Liver (tissue), 9 donors: ENCODE data around the gene ASMTL. TPM values are rescaled to one million over a fixed set of nuclear protein-coding genes. Genes with fewer than 3 reads are reported as not detected.

Experiments used
- DNase-seq: peaks from one replicate; pipeline ENCODE4 v3.0.0-alpha.2; 2017; ENCODE audit warnings: low spot score
- H3K27ac ChIP-seq, 2 donors: one replicate each; pipeline ENCODE4 v1.7.0; 2013; ENCODE audit warnings: inconsistent platforms in 2 of 2, low read length in 2 of 2, control low read depth in 1 of 2, low read depth in 1 of 2, mild to moderate bottlenecking in 1 of 2
- H3K27me3 ChIP-seq, 4 donors: one replicate each; pipeline versions ENCODE4 v1.6.1 to v1.7.0; 2013; ENCODE audit warnings: low read length in 3 of 4, inconsistent platforms in 1 of 4, mild to moderate bottlenecking in 1 of 4, moderate library complexity in 1 of 4; ENCODE audit not compliant: control insufficient read depth in 4 of 4, insufficient read depth in 4 of 4
- H3K36me3 ChIP-seq, 4 donors: one replicate each; pipeline versions ENCODE4 v1.6.1 to v1.7.0; 2013; ENCODE audit warnings: low read length in 3 of 4, mild to moderate bottlenecking in 3 of 4, low read depth in 1 of 4, moderate library complexity in 1 of 4; ENCODE audit not compliant: control insufficient read depth in 4 of 4, insufficient read depth in 3 of 4
- H3K4me1 ChIP-seq, 4 donors: one replicate each; pipeline versions ENCODE4 v1.6.1 to v1.7.0; 2013; ENCODE audit warnings: low read length in 3 of 4, mild to moderate bottlenecking in 3 of 4, moderate library complexity in 1 of 4; ENCODE audit not compliant: control insufficient read depth in 4 of 4, insufficient read depth in 4 of 4
- H3K4me3 ChIP-seq, 3 donors: one replicate each; pipeline versions ENCODE4 v1.6.1 to v1.7.0; 2013; ENCODE audit warnings: low read length in 3 of 3, control low read depth in 1 of 3, low read depth in 1 of 3, mild to moderate bottlenecking in 1 of 3
- H3K9ac ChIP-seq, 2 donors: one replicate each; pipeline ENCODE4 v1.7.0; 2013; ENCODE audit warnings: low read length in 2 of 2, mild to moderate bottlenecking in 2 of 2, moderate library complexity in 2 of 2, control low read depth in 1 of 2, low read depth in 1 of 2
- H3K9me3 ChIP-seq, 4 donors: one replicate each; pipeline versions ENCODE4 v1.6.1 to v1.7.0; 2013; ENCODE audit warnings: low read length in 3 of 4; ENCODE audit not compliant: control insufficient read depth in 4 of 4
- ATF3 ChIP-seq: IDR thresholded peaks from 2 replicates; pipeline ENCODE4 v1.6.1; 2016; ENCODE audit warnings: antibody characterized with exemption
- CTCF ChIP-seq: fragments of 150-350 bp; IDR thresholded peaks from 2 replicates; pipeline ENCODE4 v1.5.1; 2017; ENCODE audit warnings: improper control_type of control experiment, low read depth, low read length; ENCODE audit not compliant: missing input control
- EGR1 ChIP-seq, 2 donors: IDR thresholded peaks; 2 replicates each; pipeline ENCODE4 v1.6.1; 2016 to 2018; ENCODE audit warnings: antibody characterized with exemption in 2 of 2, low read depth in 2 of 2
- FOXA1 ChIP-seq: IDR thresholded peaks from 2 replicates; pipeline ENCODE4 v1.6.1; 2016; ENCODE audit warnings: antibody characterized with exemption
- FOXA2 ChIP-seq: IDR thresholded peaks from 2 replicates; pipeline ENCODE4 v1.6.1; 2016; ENCODE audit warnings: antibody characterized with exemption
- GABPA ChIP-seq, 2 donors: IDR thresholded peaks in 1 of 2; conservative IDR thresholded peaks in 1 of 2; 2 replicates each; pipeline ENCODE4 v1.6.1; 2016; ENCODE audit warnings: antibody characterized with exemption in 2 of 2, mild to moderate bottlenecking in 1 of 2, moderate library complexity in 1 of 2
- HNF4A ChIP-seq, 2 donors: conservative IDR thresholded peaks; 2 replicates each; pipeline ENCODE4 v1.6.1; 2016; ENCODE audit warnings: antibody characterized with exemption in 2 of 2, mild to moderate bottlenecking in 2 of 2
- HNF4G ChIP-seq: IDR thresholded peaks from 2 replicates; pipeline ENCODE4 v1.6.1; 2016; ENCODE audit warnings: antibody characterized with exemption
- JUND ChIP-seq, 2 donors: IDR thresholded peaks; 2 replicates each; pipeline ENCODE4 v1.6.1; 2016; ENCODE audit warnings: antibody characterized with exemption in 2 of 2
- MAX ChIP-seq: IDR thresholded peaks from 2 replicates; pipeline ENCODE4 v1.6.1; 2016; ENCODE audit warnings: antibody characterized with exemption
- NR2F2 ChIP-seq: IDR thresholded peaks from 2 replicates; pipeline ENCODE4 v1.6.1; 2016; ENCODE audit warnings: antibody characterized with exemption
- RAD21 ChIP-seq, 2 donors: IDR thresholded peaks; 2 replicates each; pipeline ENCODE4 v1.6.1; 2016; ENCODE audit warnings: antibody characterized with exemption in 2 of 2, mild to moderate bottlenecking in 2 of 2
- REST ChIP-seq: IDR thresholded peaks from 2 replicates; pipeline ENCODE4 v1.6.1; 2016; ENCODE audit warnings: antibody characterized with exemption, mild to moderate bottlenecking
- RXRA ChIP-seq, 2 donors: IDR thresholded peaks; 2 replicates each; pipeline ENCODE4 v1.6.1; 2017 to 2018; ENCODE audit warnings: antibody characterized with exemption in 2 of 2, mild to moderate bottlenecking in 1 of 2
- SP1 ChIP-seq: IDR thresholded peaks from 2 replicates; pipeline ENCODE4 v1.6.1; 2018; ENCODE audit warnings: antibody characterized with exemption, mild to moderate bottlenecking
- TAF1 ChIP-seq: conservative IDR thresholded peaks from 2 replicates; pipeline ENCODE4 v1.6.1; 2016; ENCODE audit warnings: antibody characterized with exemption, mild to moderate bottlenecking
- YY1 ChIP-seq: IDR thresholded peaks from 2 replicates; pipeline ENCODE4 v1.6.1; 2016; ENCODE audit warnings: antibody characterized with exemption, mild to moderate bottlenecking
- ZBTB33 ChIP-seq: IDR thresholded peaks from 2 replicates; pipeline ENCODE4 v1.6.1; 2016; ENCODE audit warnings: antibody characterized with exemption
- WGBS: extraction: QIAGEN DNeasy Blood & Tissue Kit; methylation state at CpG from one replicate; pipeline ENCODE4 v1.1.7; 2013; 5-methylcytosine and 5-hydroxymethylcytosine counted together
- polyA plus RNA-seq, 2 donors: library from polyadenylated mRNA; stranded (reverse) in 1 of 2; unstranded in 1 of 2; fragments of 200-250 nt in 1 of 2; fragments of >200 nt in 1 of 2; fragmentation: Nextera tagmentation in 1 of 2; extraction: Ambion mirVana in 1 of 2; gene quantifications; one replicate each; pipeline versions ENCODE4 v1.2.1 to v1.2.3, GENCODE V29; 2013 to 2015
- total RNA-seq, 2 donors: library from RNA; depleted of rRNA; stranded (reverse); fragments of >200 nt; gene quantifications; one replicate each; pipeline ENCODE4 v1.2.3, GENCODE V29; 2014
- donor health status: healthy.
- donor health status: healthy.
- donor health status: healthy.
- donor health status: healthy.
- donor health status: healthy.

The ASMTL gene
- total and polyA plus RNA-seq, 4 donors, result 10.3 to 18.9 (median 11.6) TPM

- H3K27ac ChIP-seq, result no peak overlapping the region
- H3K36me3 ChIP-seq, result peaks cover 4 to 26% (median 10%) of the 10 kb centered on the region in 4 donors
- no peak overlapping the region for H3K9ac ChIP-seq
- peaks cover 0 to 6% (median 0%) of the 10 kb centered on the region in 4 donors for H3K4me1 ChIP-seq
- 97% methylated on average over 22 of the region's 22 CpGs for WGBS
- no peak overlapping the region for H3K4me3 ChIP-seq
- no peaks in the 10 kb centered on the region for H3K9me3 ChIP-seq
- TF ChIP-seq MAX, result no peak
- no peak for TF ChIP-seq JUND (IDR thresholded peaks at IDR 0.05)
- TF ChIP-seq ATF3, result no peak
- no peak for TF ChIP-seq CTCF
- TF ChIP-seq SP1, result no peak
- TF ChIP-seq HNF4G, result no peak
- TF ChIP-seq HNF4A (conservative IDR thresholded peaks at IDR 0.05), result no peak
- TF ChIP-seq FOXA1, result no peak
- TF ChIP-seq REST, result no peak
- TF ChIP-seq RXRA (IDR thresholded peaks at IDR 0.05), result no peak
- TF ChIP-seq NR2F2, result no peak
- TF ChIP-seq ZBTB33, result no peak
- no peak for TF ChIP-seq YY1
- TF ChIP-seq FOXA2, result no peak
- TF ChIP-seq TAF1, result no peak
- no peak for TF ChIP-seq GABPA (IDR thresholded peaks at IDR 0.05 in 1 of 2, conservative IDR thresholded peaks at IDR 0.05 in 1 of 2)
- no peak for TF ChIP-seq RAD21 (IDR thresholded peaks at IDR 0.05)
- TF ChIP-seq EGR1 (IDR thresholded peaks at IDR 0.05; ENCODE audit: low read depth in 2 of 2), result no peak
- DNase-seq, result no peak
- H3K27me3 ChIP-seq, result no peaks in the 10 kb centered on the region
These were observed 17.9 kb downstream of the ASMTL start for GRCh38 chrX:1434871-1435240.
